ACHN (cell line): ENCODE measurements around the gene EFCC1.

Experiments used
- DNase-seq: peaks from one replicate; pipeline ENCODE4 v3.0.0-alpha.2; 2015
- in situ Hi-C: cut with HindIII; loops from 2 replicates; pipeline ENCODE4 v1.10.0; 2017; ENCODE audit warnings: low sequenced_read_pairs, low pct_ligation_motif_present, low pct_unique_long_range_greater_than_20kb

EFCC1 gene

DNA sequence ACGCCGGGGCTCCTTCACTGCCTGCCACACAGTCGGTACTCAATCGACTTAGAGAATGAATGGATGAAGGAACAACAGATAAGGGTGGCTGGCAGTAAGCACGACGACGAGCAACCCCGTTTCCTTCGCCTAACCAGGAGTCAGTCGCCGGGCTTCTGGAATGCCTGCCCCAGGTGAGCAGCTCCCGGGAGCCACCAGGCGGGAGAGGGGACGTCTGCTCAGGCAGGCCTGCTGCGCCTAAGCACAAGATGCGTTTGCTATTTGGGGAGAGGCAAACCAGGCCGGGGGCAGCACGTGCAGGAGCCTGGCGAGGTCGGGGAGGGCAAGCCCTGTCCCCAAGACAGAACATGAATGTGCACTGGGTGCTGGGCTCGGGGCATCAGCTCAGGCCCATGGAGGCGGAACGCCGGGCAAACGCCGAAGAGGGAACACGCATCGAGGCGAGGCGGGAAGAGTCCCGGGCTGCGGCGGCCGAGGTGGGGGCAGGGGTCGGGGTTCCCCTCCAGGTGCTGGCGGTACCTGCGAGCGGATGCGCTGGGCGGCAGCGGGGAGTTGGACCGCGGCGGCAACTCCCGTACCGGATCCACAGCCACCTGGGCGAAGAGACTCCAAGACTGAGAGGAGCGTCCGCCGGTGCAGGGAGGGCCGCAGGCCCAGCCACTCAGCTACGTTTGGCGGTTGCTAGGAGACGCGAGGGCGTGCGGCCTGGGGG lies 7.5 kb upstream of the EFCC1 start, which contains the start of gene CFAP92:
CFAP92 (minus strand) TSS at position 616 of the 712 bp plus-strand sequence. CDS start 772 bp downstream, outside the sequence.
- in situ Hi-C loops, result no loop called here
- peak; percentile 72 for DNase-seq

DNA sequence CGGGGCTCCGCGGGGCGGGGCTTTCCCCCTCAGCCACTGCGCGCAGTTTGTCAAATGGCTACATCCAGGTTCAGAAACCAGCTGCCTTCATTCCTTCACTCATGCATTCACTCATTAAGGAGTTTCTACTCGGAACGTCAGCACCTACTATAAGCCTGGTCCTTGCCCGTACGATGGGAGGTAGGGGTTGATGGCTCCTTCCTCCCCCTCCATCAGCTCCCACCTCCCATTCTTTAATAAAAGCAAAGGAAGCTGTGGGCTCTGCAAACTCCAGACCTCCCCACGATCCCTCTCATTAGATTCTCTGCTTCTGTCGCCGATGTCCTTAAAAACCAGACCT lies 7.0 kb upstream of the EFCC1 start:
- no peak for DNase-seq
- in situ Hi-C loops, result no loop called here

DNA sequence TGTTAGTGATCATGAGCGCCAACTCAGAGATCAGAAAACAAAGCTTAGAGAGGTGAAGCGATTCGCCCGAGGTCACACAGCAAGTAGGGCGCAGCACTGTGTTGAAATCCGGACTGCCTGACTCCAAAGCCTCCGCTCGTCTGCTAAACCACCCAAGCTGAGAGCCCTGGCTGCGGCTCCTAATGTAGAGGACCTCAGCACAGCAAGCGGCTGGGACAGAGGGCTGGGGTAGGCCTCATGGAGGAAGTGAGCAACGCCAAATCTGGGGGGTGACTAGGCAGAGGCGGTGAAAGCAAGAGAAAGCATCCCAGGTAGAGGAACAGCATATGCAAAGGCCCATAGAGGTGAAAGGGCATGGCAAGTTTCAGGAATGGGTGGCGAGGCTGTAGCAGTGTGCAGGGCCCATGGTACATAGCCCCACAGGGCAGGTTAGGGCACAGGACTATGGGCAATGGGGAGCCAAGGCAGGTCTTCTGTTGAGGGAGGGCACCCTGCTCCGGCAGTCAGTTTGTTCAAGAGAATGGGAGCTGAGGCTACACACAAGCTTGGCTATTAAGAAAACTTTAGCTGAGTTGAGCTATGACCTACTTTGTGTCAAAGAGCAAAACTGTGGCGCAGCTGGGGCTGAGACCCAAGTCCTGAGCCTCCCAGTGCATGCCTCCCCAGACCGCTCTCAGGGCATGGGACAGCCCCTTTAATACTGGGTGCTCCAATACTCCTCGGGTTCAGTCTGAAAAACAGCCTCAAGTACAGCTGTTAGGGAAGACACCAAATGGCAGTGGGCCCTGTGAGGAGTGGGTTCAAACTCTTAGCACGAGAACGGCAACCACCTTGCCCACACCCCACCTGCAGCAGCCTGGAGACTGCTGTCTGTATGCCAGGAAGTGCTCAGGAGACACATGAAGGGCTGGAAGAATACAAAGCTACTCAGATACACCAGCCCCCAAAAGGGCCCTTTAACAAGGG lies 6.2 kb upstream of the EFCC1 start:
- DNase-seq, result no peak

DNA sequence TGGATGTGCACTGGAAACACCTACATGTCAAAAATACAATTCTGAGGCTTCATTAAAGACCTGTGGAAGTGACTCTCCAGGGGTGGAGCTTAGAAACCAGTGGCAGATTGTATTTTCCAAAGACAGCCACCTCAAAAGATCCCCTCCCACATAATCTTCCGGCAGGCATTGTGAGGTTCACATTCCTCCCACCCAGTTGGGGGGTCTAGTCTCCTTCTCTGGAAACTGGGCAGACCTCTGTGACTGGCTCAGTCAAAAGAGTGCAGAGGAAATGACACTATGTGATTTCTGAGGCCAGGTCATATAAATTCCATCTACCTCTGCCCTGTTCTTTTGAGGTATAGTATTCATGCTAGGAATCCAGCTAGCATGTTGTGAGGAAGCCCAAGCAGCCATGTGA lies 5.4 kb upstream of the EFCC1 start:
- DNase-seq, result no peak
- in situ Hi-C loops, result no loop called here

More for the DNA sequence above, 6.2 kb upstream of the EFCC1 start:
- in situ Hi-C loops, result no loop called here

DNA sequence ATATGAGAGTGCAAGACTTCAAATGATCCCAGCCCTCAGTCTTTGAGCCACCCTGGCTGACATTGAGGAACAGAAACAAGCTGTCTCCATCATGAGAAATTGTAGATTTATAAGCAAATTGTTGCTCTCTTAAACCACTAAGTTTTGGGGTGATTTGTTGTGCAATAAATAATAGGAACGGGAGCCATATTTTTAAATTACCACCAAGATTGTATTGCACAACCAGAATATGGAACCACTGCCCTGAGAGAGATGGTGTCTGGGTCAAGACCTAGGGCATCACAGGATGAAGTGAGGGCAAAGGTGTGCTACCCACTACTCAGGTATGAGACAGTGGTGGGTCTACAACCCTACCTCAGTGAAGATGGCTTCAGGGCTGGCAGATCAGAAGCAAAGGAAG lies 4.9 kb upstream of the EFCC1 start:
- in situ Hi-C loops, result no loop called here
- DNase-seq, result no peak

DNA sequence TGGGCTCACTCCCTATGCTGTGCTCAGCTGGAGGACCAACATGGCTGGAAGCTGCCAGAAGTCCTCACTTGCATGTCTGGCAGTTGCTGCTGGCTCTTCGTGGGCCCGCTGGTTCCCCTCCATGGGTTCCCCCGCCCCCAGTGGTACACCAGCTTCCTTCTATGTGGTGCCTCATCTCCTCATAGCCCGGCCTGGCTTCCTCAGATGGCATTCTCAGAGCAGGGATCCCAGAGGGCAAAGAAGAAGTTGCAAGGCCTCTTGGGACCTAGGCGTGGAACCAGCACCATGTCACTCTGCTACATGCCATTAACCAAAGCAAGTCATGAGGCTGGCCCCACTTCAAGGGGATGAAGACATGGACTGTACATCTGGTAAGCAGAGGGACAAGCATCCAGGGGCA lies 4.4 kb upstream of the EFCC1 start:
- no peak for DNase-seq
- in situ Hi-C loops, result no loop called here

DNA sequence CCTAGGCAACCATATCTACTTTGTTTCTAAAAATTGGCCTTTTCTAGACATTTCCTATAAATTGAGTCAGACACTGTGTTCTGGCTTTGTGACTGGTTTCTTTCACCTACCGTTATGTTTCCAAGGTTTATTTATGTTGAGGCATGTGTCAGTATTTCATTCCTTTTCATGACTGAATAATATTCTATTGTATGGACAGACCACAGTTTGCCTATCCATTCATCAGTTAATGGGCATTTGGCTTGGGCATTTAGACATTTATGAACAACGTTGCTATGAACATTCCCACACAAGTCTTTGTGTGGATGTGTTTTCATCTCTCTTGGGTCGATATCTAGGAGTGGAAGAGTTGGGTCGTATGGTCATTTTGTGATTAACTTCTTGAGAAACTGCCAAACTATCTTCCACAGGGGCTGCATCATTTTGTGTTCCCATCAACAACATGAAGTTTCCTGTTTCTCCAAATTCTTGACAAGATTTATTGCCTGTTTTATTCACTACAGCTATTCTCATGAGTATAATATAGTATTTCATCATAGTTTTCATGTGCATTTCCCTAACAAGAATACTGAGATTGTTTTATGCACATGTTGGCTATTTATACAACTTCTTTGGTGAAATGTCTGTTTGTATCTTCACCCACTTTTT lies 3.5 kb upstream of the EFCC1 start:
- no peak for DNase-seq
- in situ Hi-C loops, result no loop called here

DNA sequence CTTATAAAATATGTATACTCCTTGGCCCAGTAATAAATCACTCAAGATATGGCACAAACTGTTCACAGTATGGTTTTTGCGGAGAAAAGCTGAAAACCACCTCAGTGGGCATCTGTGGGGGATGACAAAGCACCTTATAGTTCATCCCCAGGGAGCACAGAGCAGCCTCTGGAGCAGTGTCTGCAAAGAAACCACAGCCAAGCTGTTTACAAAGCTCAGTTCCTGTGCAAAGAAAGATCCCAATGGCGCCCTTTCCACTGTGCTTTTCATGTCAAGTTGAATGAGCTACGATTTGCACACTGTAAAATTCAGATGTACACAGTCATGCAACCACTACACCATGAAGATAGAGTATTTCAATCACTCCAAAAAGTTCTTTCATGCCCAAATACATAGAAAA lies 2.5 kb upstream of the EFCC1 start:
- in situ Hi-C loops, result no loop called here
- DNase-seq, result no peak

DNA sequence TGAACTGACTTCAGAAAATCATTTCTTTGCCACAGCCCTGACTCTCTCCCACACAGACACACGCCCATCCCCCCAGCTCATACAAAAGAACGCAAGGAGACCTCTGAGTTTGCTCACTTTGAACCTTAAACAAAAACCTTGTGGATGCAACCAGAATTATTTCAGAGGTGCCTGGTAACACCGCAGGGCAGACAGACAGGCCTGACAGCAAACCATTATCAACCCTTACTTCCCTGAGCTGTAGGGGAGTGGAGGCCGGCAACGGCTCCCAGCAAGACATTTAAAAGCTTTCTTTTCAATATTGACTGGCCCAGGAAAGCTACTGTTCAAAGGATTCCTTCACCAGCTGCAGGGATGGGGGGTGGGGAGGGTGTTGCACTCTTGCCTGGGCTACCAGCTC lies 2.0 kb upstream of the EFCC1 start:
- in situ Hi-C loops, result no loop called here
- no peak for DNase-seq

DNA sequence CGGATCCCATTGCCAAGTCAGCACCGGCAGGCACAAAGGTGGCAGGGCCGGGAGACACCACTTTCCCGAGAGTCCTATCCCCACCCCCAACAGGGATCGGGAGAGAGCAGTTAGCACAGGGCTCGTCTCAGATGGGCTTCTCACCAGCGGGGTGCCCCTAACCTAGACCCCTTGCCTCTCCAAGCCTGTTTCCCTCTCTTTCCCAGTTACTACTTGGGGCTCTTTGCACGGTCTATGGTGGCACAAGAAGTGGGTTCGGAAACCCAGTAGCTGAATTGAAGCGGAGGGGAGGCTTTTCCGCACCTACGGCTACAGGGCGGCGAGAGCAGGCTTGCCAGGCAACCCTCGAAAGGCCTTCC lies 383 bp upstream of the EFCC1 start:
- in situ Hi-C loops, result no loop called here
- DNase-seq, result no peak

DNA sequence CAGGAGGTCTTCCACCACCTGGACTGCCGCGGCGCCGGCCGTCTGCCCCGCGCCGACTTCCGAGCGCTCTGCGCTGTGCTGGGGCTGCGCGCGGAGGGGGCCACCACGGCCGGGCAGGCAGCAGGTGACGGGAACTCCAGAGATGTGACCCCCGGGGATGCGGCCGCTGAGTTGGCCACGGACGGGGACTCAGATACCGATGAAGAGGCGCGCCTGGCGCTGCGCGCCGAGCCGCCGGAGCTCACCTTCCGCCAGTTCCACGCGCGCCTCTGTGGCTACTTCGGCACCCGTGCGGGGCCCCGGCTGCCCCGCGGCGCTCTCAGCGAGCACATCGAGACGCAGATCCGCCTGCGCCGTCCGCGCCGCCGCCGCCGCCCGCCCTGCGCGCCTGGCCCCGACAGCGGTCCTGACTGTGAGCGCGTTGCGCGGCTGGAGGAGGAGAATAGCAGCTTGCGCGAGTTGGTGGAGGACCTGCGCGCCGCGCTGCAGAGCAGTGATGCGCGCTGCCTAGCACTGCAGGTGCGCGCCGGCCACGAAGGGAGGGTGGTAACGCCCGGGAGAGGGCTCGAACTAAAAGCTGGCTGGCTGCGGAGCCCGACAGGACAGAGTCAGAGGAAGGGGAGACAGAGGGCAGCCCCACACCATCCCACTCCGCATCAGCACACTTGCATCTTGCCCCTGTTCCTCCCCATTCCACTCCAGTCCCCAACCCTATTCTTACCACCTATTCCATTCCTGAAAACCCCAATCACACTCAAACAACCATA lies 885 bp downstream of the EFCC1 start:
- no peak for DNase-seq
- in situ Hi-C loops, result no loop called here

DNA sequence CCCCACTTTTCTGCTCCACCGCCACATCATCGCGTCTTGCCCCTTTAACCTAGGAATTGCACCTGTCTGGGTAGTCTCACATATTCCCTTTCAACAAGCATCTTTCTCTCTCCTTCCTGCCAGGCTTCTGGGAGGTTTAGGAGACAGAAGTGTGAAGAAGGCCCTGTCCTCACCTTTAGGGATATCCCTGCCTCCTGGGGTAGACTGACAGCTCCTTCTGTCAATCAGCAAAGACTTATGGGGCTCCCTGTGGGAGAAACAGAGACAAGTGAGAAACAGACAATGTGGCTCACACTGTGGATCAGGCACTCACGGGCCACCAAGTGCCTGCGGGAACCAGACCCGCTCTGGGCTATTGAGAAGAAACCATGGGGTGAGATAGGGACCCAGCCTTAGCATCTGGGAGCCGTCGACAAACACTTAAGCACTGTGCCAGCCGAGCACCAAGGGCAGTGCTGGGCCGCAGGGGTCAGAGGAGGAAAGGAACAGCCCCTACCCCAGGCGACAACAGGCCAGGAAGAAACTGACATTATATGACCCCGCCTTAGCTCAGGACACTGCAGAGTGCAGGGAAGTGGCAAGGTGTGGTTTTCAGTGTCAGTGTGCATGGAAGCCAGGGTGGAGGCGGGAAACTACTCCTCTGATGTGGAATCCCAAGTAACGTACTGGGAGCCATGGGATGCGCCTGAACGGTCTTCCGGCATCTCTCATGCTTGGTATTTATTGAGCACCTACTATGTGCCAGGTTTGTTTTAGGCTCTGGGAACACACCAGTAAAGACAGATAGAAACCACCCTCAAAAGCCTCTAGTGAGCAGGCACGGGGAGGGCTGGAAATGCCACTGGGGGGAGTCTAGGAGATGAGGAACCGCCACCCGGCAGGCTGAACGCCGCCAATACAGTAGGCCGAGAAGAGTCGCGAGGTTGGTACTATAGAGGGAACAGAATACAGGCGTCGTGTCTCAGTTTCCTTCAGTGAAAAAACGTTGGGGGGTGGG lies 1.8 kb downstream of the EFCC1 start:
- in situ Hi-C loops, result no loop called here
- DNase-seq, result no peak

DNA sequence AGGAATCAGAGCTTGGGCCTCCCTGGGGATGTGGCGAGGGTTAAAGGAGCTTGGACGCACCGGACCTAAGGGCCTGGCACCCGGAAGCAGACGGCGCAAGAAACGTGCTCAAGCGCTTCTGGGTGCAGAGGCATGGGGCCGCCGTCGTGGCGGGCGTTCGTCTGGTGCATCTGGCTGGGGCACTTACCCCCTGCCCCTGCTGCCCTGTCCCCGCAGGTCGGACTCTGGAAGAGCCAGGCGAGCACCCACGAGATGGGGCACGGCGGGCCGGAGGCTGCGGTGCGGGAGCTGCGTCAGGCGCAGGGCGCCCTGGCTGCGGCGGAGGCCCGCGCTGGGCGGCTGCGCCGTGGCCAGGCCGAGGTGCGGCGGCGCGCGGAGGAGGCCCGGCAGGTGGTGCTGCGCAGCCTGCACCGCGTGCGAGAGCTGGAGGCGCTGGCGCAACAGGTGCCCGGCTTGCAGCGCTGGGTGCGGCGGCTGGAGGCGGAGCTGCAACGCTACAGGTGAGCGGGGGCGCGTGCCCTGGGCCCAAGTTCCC lies 2.5 kb downstream of the EFCC1 start:
- in situ Hi-C loops, result no loop called here
- DNase-seq, result peak; percentile 35

DNA sequence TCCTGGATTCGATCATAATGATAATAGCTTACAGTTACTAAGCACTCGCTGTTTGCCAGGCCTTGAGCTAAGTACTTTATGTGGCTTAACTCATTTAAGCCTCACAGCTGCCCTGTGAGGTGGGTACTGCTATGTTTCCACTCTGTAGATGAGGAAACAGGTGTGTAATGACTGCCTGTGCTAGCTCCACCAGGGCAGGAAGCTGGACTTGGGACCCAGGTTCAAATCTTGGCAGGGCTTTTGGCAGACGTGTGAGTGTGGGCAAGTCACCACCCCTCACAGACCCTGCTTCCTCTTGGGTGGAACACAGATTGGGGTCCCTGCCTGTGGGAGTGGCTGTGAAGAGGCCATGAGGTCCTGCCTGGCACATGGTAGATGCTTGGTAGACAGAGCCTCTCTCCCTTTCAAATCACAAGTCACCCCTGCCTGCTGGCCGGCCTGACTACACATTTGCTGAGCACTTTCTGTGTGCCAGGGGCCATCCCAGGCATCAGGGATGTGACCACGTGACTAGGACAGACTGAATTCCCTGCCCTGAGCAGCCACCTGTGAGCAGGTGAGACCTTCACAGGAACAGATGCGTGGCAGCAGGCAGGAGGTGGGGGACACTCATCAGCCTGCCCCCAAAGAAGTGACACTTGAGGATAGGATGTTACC lies 3.7 kb downstream of the EFCC1 start:
- no peak for DNase-seq
- in situ Hi-C loops, result no loop called here

DNA sequence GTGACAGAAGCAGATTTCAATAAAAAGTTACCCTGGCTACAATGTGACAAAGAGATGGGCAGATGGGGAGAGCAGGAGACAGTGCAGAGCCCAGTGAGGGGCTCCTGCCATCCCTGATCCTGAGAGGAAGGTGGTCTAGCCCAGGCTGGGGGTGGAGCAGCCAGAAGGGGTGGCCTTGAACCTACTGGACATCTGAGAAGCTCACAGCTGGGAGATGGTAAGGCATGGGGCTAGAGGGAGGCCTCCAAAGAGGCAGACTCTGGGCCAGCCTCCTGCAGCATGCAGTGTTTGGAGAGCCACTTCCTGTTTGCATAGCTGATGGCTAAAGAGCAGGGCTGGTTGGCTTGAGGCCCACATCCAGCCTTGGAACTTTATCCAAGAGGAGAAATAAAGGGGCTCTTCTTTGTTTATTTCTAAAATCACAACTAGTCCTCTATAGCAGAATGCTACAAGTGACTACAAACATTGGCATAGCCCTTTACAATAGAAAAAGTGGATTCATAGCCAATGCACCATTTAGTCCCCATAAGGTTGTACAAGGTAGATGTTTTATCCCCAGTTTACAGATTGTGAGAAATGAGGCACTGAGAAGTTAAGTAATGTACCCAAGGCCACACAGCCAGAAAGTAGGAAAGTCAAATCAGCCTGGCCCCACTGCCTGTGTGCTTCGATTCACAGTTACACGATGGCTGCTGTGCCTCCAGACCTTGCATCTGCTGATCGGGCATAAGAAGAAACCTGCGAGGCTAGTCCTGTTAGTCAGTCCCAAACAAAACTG lies 4.6 kb downstream of the EFCC1 start:
- no peak for DNase-seq
- in situ Hi-C loops, result no loop called here

DNA sequence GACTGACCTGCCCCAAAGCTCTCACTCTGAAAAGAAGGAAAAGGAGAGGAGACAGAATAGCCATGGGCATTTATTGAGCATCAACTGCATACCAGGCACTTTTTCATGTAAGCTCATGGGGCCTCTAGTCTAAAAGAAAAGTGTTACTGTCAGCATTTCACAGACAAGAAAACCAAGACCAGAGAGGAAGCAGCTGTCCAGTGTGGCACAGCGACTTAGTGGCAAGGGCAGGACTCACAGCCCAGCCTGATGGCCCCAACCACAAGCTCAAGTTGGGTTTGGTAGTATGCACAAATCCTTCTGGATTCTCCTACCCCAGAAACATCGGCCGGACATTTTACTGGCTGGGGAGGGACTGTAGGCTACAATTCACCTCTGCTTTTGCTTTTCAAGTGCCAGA lies 5.8 kb downstream of the EFCC1 start:
- DNase-seq, result no peak
- in situ Hi-C loops, result no loop called here
